Measurements from ENCODE around the gene UMODL1.
"Not testable (repeated sequence)": the region's sequence is repeated elsewhere in the genome, so short reads cannot be mapped to it uniquely, and the experiment has no call there.

UMODL1 gene

GRCh38 chr21:42113926-42114409 is 42.9 kb downstream of the UMODL1 start:
- H3K4me1 ChIP-seq (ENCODE audit: control insufficient read depth, insufficient read depth, low read length): peaks cover 6% of the 10 kb centered on the region
- H3K4me2 ChIP-seq (ENCODE audit: low read length): peak overlapping the region; percentile 47
- no peak overlapping the region for H3K4me3 ChIP-seq (ENCODE audit: low read length)
- no peaks in the 10 kb centered on the region for H3K36me3 ChIP-seq (ENCODE audit: insufficient read depth, low read length)
- no peaks in the 10 kb centered on the region for H3K9me3 ChIP-seq (replicated peaks; ENCODE audit: low read length)
- no peak overlapping the region for H3K9ac ChIP-seq (ENCODE audit: low read depth, low read length)
- peaks cover 38% of the 10 kb centered on the region for H3K27me3 ChIP-seq (ENCODE audit: control insufficient read depth, insufficient read depth, low read length)

- peaks cover 45% of the 10 kb centered on the region for H3K27me3 ChIP-seq (ENCODE audit: control insufficient read depth, insufficient read depth, low read length)
- H3K9me3 ChIP-seq (replicated peaks; ENCODE audit: low read length): no peaks in the 10 kb centered on the region
- no peak overlapping the region for H3K4me3 ChIP-seq (ENCODE audit: low read length)
- no peak overlapping the region for H3K4me2 ChIP-seq (ENCODE audit: low read length)
- no peak overlapping the region for H3K9ac ChIP-seq (ENCODE audit: low read depth, low read length)
- H3K4me1 ChIP-seq (ENCODE audit: control insufficient read depth, insufficient read depth, low read length): peaks cover 6% of the 10 kb centered on the region
- no peaks in the 10 kb centered on the region for H3K36me3 ChIP-seq (ENCODE audit: insufficient read depth, low read length)
Observed at GRCh38 chr21:42114646-42115045, 43.5 kb downstream of the UMODL1 start.

DNA sequence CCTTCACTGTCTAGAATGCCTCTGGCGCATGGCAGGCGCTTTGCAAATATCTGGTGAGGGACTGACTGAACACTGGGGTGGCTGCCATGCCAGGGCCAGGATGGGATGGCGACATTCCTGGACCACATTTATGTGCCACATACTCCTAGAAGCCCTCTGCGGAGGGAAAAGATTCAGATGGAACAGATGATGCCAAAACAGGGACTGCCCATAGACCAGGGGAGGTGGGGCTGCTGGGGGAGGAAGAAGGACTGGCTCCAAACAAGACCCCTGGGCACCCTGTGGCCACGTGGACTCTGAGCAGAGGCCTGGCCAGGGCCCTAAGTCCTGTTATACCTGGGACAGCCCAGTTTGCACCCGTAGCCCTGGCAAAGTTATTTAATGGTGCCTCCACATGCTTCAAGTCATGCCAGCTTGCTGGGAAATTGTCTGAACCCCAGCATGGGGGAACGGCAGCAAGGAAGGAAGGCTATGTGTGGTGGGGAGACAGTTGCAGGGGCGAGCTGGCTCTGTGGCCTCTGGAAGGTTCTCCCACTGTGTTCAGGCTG is 44.1 kb downstream of the UMODL1 start:
- Histone ChIP-seq H3K4me3 (ENCODE audit: low read length) (no peak overlapping the region), H3K36me3 (ENCODE audit: insufficient read depth, low read length) (no peaks in the 10 kb centered on the region), H3K27me3 (ENCODE audit: control insufficient read depth, insufficient read depth, low read length) (peaks cover 50% of the 10 kb centered on the region), H3K9me3 (replicated peaks; ENCODE audit: low read length) (no peaks in the 10 kb centered on the region), H3K4me1 (ENCODE audit: control insufficient read depth, insufficient read depth, low read length) (peaks cover 6% of the 10 kb centered on the region), H3K9ac (ENCODE audit: low read depth, low read length) (no peak overlapping the region), H3K4me2 (ENCODE audit: low read length) (no peak overlapping the region)

- not testable (repeated sequence) for H3K4me3 ChIP-seq (ENCODE audit: low read length); H3K4me2 ChIP-seq (ENCODE audit: low read length); H3K9ac ChIP-seq (ENCODE audit: low read depth, low read length); H3K9me3 ChIP-seq (replicated peaks; ENCODE audit: low read length); H3K4me1 ChIP-seq (ENCODE audit: control insufficient read depth, insufficient read depth, low read length); H3K36me3 ChIP-seq (ENCODE audit: insufficient read depth, low read length)
- H3K27me3 ChIP-seq (ENCODE audit: control insufficient read depth, insufficient read depth, low read length): peaks cover 61% of the 10 kb centered on the region
Observed at GRCh38 chr21:42116551-42116950, 45.4 kb downstream of the UMODL1 start.

- Histone ChIP-seq H3K4me1 (ENCODE audit: control insufficient read depth, insufficient read depth, low read length) (peaks cover 6% of the 10 kb centered on the region), H3K9ac (ENCODE audit: low read depth, low read length) (no peak overlapping the region), H3K4me2 (ENCODE audit: low read length) (peak overlapping the region; percentile 76), H3K4me3 (ENCODE audit: low read length) (peak overlapping the region; percentile 52), H3K9me3 (replicated peaks; ENCODE audit: low read length) (no peaks in the 10 kb centered on the region), H3K36me3 (ENCODE audit: insufficient read depth, low read length) (no peaks in the 10 kb centered on the region), H3K27me3 (ENCODE audit: control insufficient read depth, insufficient read depth, low read length) (peaks cover 60% of the 10 kb centered on the region)
Observed at GRCh38 chr21:42117229-42117966, 46.3 kb downstream of the UMODL1 start.

GRCh38 chr21:42117967-42118780 is 47.1 kb downstream of the UMODL1 start:
- H3K4me3 ChIP-seq (ENCODE audit: low read length): no peak overlapping the region
- H3K4me1 ChIP-seq (ENCODE audit: control insufficient read depth, insufficient read depth, low read length): peaks cover 6% of the 10 kb centered on the region
- H3K9ac ChIP-seq (ENCODE audit: low read depth, low read length): no peak overlapping the region
- no peak overlapping the region for H3K4me2 ChIP-seq (ENCODE audit: low read length)
- no peaks in the 10 kb centered on the region for H3K36me3 ChIP-seq (ENCODE audit: insufficient read depth, low read length)
- H3K9me3 ChIP-seq (replicated peaks; ENCODE audit: low read length): no peaks in the 10 kb centered on the region
- H3K27me3 ChIP-seq (ENCODE audit: control insufficient read depth, insufficient read depth, low read length): peaks cover 57% of the 10 kb centered on the region

DNA sequence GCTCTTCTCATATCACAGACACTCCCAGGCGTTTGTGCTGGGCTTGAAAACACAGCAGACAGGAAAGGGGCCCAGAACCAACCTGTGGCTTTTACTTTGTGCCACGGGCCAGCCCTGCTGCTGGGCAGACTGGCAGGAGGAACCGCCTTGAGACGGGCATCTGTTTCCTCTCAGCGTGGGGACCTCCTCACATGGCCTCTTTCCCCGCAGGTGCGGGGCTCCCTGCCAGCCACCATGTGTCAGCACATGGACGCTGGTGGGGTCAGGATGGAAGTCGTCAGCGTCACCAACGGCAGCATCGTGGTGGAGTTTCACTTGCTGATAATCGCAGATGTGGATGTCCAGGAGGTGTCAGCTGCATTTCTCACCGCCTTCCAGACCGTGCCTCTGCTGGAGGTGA is 47.8 kb downstream of the UMODL1 start:
- no peak overlapping the region for H3K9ac ChIP-seq (ENCODE audit: low read depth, low read length)
- peaks cover 6% of the 10 kb centered on the region for H3K4me1 ChIP-seq (ENCODE audit: control insufficient read depth, insufficient read depth, low read length)
- peaks cover 58% of the 10 kb centered on the region for H3K27me3 ChIP-seq (ENCODE audit: control insufficient read depth, insufficient read depth, low read length)
- no peaks in the 10 kb centered on the region for H3K9me3 ChIP-seq (replicated peaks; ENCODE audit: low read length)
- peak overlapping the region; percentile 22 for H3K4me2 ChIP-seq (ENCODE audit: low read length)
- H3K36me3 ChIP-seq (ENCODE audit: insufficient read depth, low read length): no peaks in the 10 kb centered on the region
- H3K4me3 ChIP-seq (ENCODE audit: low read length): no peak overlapping the region

- Histone ChIP-seq H3K27me3 (ENCODE audit: control insufficient read depth, insufficient read depth, low read length) (peaks cover 66% of the 10 kb centered on the region), H3K36me3 (ENCODE audit: insufficient read depth, low read length) (no peaks in the 10 kb centered on the region), H3K4me3 (ENCODE audit: low read length) (no peak overlapping the region), H3K9me3 (replicated peaks; ENCODE audit: low read length) (no peaks in the 10 kb centered on the region), H3K9ac (ENCODE audit: low read depth, low read length) (no peak overlapping the region), H3K4me1 (ENCODE audit: control insufficient read depth, insufficient read depth, low read length) (peaks cover 6% of the 10 kb centered on the region), H3K4me2 (ENCODE audit: low read length) (no peak overlapping the region)
Observed at GRCh38 chr21:42120101-42120902, 49.2 kb downstream of the UMODL1 start.

GRCh38 chr21:42120903-42121535 is 49.9 kb downstream of the UMODL1 start:
- Histone ChIP-seq H3K4me3 (ENCODE audit: low read length) (no peak overlapping the region), H3K9me3 (replicated peaks; ENCODE audit: low read length) (no peaks in the 10 kb centered on the region), H3K4me1 (ENCODE audit: control insufficient read depth, insufficient read depth, low read length) (peaks cover 6% of the 10 kb centered on the region), H3K36me3 (ENCODE audit: insufficient read depth, low read length) (no peaks in the 10 kb centered on the region), H3K9ac (ENCODE audit: low read depth, low read length) (no peak overlapping the region), H3K4me2 (ENCODE audit: low read length) (no peak overlapping the region), H3K27me3 (ENCODE audit: control insufficient read depth, insufficient read depth, low read length) (peaks cover 71% of the 10 kb centered on the region)

- Histone ChIP-seq H3K4me3 (ENCODE audit: low read length) (no peak overlapping the region), H3K4me1 (ENCODE audit: control insufficient read depth, insufficient read depth, low read length) (peaks cover 6% of the 10 kb centered on the region), H3K9me3 (replicated peaks; ENCODE audit: low read length) (no peaks in the 10 kb centered on the region), H3K36me3 (ENCODE audit: insufficient read depth, low read length) (no peaks in the 10 kb centered on the region), H3K4me2 (ENCODE audit: low read length) (no peak overlapping the region), H3K27me3 (ENCODE audit: control insufficient read depth, insufficient read depth, low read length) (peaks cover 78% of the 10 kb centered on the region), H3K9ac (ENCODE audit: low read depth, low read length) (no peak overlapping the region)
Observed at GRCh38 chr21:42121794-42122193, 50.7 kb downstream of the UMODL1 start.
